HG03039 (cell line): ENCODE results near the gene GCAT.

ENCODE experiments used
- ATAC-seq: cut with Tn5 transposase; IDR thresholded peaks from one replicate; pipeline ENCODE4 v1.9.1; 2021; ENCODE audit warnings: mild to moderate bottlenecking, moderate library complexity; ENCODE audit not compliant: unreplicated experiment

Gene GCAT

GRCh38 chr22:37806409-37807333 lies 1.1 kb upstream of the GCAT start:
- no peak for ATAC-seq

GRCh38 chr22:37808294-37808657 lies 542 bp downstream of the GCAT start:
- ATAC-seq: no peak

GRCh38 chr22:37809672-37810333 lies 2.1 kb downstream of the GCAT start:
- no peak for ATAC-seq

GRCh38 chr22:37811867-37812266 lies 4.1 kb downstream of the GCAT start:
- ATAC-seq: no peak

GRCh38 chr22:37812869-37813678 lies 5.3 kb downstream of the GCAT start:
- ATAC-seq: no peak

GRCh38 chr22:37815593-37815992 lies 7.9 kb downstream of the GCAT start:
- no peak for ATAC-seq

GRCh38 chr22:37816543-37817180 lies 8.9 kb downstream of the GCAT start:
- ATAC-seq: no peak

- no peak for ATAC-seq
Observed at GRCh38 chr22:37817705-37818408, 10.1 kb downstream of the GCAT start.

- ATAC-seq: no peak
Observed at GRCh38 chr22:37818409-37819104, 10.8 kb downstream of the GCAT start.

- ATAC-seq: no peak
Observed at GRCh38 chr22:37819105-37819433, 11.3 kb downstream of the GCAT start.

GRCh38 chr22:37820350-37820749 lies 12.6 kb downstream of the GCAT start:
- no peak for ATAC-seq

- no peak for ATAC-seq
Observed at GRCh38 chr22:37822079-37822833, 14.5 kb downstream of the GCAT start.

GRCh38 chr22:37823134-37823985 lies 15.6 kb downstream of the GCAT start, which contains the start of gene GALR3:
TSS of gene GALR3 (plus strand) at chr22:37823382. CDS start at chr22:37823407, 25 bp downstream.
- no peak for ATAC-seq

GRCh38 chr22:37824674-37825641 lies 17.2 kb downstream of the GCAT start:
- ATAC-seq: no peak

- ATAC-seq: no peak
Observed at GRCh38 chr22:37827056-37827455, 19.3 kb downstream of the GCAT start.

GRCh38 chr22:37830093-37830842 lies 22.5 kb downstream of the GCAT start:
- ATAC-seq: no peak
